HG03354 (cell line): ENCODE data around the gene ADO.
"Not testable (repeated sequence)": the region's sequence is repeated elsewhere in the genome, so short reads cannot be mapped to it uniquely, and the experiment has no call there.

Experiments used
- ATAC-seq: cut with Tn5 transposase; IDR thresholded peaks from one replicate; pipeline ENCODE4 v1.9.1; 2021; ENCODE audit warnings: mild to moderate bottlenecking; ENCODE audit not compliant: unreplicated experiment, poor library complexity, severe bottlenecking

Gene ADO

GRCh38 chr10:62804356-62805230 is at the start of gene ADO:
ADO (plus strand) TSS chr10:62804720; CDS start chr10:62805060, 340 bp downstream.
- peak; percentile 91 for ATAC-seq

GRCh38 chr10:62754963-62755362 is 49.6 kb upstream of the ADO start:
- ATAC-seq, result no peak

DNA sequence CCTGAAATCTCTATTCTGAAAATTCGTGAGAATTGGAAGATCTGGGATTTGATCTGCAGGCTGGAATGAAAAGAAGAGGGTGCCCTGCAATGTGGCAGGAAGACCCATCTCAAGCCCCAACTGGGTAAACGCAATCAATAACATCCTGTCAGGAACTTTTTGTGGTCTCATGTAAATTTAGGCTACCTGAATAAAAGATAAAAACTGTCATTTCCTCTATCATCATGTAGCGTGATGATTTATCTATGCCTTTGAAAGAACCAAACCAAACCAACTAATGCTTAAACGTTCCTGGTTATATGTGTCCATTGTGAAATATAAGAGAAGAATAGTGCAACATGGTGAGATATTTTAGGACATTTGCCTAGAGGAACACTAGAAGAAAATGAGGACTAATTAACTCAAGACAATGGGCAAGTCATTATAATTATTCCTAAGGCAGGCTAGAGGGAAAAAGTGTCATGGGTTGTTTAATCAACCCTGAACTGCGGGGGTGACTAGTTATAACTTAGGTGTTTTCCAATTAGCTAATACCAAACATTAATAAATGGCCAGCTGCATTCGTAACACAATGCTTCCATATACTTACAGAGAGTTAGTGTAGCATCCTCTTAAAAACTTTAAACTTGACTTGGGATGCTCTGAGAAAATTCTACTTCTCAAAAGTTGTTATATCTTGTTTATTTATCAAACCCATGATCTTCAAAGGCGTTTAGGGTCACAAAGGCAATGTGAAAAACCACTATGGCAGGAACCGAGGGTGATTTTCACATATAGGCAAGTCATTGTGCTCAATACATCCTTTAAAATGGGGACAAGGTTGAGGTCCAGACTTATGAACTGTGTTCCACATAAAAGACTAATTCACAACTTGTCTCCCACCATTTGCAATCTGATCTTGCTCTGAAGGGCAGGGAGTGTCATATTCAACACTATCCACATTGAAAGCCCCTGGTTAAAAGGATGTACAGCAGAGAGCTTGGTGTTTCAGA is 48.6 kb upstream of the ADO start:
- ATAC-seq, result no peak

DNA sequence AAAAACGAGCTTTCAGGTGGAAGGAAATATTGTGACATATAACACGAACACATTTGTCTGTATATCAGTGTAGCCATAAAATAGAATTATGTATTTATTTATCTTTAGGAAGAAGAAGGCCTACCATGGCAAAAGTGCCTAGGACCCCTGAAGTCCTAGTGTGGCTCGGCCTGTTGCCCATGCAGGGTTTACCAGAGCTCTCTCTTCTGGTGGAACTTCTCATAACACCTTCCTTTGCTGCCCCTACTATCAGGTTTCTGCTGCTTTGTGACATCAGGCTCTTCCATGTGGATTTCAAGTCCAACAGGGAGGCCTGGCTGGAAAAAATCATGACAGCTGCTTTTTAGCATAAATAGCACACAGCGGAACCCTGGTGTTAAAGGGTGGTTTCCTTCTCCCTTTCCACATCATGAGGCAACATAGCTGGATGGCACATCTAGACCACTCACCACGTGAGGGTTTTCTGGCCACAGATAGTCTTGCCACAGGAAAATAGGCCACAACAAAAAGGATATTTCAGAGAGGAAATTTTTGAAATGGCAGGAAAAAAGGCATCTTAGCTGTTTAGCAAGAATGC is 44.8 kb upstream of the ADO start:
- ATAC-seq, result no peak

DNA sequence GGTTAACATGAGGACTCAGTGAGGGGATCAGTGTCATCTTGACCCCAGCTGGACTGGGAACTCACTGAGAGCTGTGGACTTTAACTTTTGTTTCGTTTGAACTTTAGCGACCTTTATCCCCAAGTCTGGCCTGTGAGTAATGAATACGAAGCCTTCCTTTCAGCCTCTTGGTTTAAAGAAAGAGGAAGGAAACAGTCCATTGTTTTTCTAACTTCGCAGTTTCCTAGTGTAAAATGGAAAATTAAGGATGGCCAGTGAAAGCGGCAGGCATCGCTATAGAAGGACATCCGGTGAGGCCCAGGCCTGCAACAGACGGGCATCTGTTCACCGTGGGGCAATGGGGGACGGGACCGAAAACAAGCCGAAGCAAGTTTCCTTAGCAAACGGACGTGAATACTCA is 44.1 kb upstream of the ADO start:
- ATAC-seq, result no peak

GRCh38 chr10:62761115-62761514 is 43.4 kb upstream of the ADO start:
- no peak for ATAC-seq

DNA sequence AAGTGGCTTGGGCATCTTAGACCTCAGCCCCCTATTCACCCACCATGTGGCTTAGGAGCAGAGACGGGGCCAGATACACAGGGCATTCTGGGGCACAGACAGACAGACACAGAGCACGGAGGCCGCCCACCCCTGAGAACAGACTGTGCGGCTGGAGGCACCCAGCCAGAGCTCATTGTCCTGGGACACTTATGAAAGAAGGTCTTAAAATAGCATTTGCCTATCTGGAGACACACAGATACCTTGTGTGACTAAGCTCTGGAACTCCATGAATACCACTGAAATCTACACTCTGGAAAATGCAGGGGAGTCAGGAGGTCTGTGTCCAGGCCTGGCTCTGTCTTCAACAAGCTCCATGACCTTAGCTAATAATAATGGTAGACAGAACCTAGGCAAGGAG is 41.4 kb upstream of the ADO start:
- no peak for ATAC-seq

GRCh38 chr10:62764011-62764410 is 40.5 kb upstream of the ADO start:
- no peak for ATAC-seq

DNA sequence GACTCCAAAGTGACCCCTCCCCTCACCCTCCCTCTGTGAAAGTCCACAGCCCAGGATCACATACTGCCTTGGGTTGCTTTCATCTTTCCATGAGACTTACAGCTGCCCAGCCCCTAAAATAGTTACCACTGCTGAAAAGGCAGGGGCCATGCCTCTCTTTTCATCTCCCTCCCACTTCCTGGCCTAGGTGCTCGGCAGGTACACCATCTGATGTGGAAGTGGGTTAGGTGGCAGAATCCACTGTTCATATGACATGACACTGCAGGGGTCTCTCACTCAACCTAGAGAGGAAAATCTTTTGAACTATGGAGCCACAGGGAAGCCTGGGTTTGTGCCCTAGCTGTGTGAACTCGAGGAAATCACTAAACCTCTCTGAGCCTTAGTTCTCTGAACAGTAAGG is 38.8 kb upstream of the ADO start:
- ATAC-seq, result no peak

DNA sequence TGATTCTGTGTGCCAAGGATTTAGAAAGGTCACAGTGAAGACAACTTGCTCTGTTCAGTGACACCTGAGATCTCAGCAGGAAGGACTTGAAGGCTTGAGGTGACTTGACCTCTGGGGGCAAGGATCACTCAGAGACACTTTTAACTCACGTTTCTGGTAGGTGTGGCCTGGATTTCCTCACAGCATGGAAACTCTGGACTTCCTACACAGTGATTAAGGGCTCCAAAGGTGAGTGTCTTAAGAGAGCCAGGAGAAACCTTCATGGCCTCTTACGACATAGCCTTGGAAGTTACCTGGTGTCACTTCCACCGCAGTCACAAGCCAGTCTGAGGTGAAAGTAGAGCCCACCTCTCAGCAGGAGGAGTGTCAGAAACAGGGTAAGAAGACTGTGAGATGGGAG is 38.1 kb upstream of the ADO start:
- ATAC-seq, result no peak

DNA sequence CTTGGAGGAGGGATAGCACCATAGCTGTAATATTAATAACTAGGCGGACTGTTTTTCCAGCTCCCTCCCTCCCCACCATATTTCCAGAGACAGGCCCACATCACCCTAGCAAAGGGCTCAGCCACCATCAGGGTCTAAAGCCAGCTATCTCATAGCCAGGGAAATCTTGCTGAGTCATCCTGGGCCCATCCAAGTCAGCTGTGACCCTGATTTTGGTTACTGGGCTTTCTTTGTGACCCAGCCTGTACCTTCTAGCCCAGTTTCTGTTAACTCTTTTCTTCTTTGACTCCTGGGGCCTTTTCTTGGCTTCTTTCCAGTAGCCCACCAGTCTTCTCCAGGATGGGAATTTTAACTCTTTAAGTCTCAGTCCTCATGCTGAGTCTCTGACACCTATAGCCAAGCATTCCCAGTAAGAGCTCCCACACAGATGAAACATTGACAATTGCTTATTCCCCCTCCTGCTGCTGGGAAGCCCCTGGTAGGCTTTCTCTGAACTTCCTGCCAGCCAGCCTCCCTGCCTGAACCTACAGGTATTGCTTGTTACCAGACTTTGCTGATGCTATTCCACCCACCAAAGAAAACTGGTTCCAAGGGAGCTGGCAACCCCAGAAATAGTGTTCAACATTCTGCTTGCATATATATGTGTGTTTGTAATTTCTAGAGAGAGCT is 34.8 kb upstream of the ADO start:
- ATAC-seq, result peak; percentile 58

DNA sequence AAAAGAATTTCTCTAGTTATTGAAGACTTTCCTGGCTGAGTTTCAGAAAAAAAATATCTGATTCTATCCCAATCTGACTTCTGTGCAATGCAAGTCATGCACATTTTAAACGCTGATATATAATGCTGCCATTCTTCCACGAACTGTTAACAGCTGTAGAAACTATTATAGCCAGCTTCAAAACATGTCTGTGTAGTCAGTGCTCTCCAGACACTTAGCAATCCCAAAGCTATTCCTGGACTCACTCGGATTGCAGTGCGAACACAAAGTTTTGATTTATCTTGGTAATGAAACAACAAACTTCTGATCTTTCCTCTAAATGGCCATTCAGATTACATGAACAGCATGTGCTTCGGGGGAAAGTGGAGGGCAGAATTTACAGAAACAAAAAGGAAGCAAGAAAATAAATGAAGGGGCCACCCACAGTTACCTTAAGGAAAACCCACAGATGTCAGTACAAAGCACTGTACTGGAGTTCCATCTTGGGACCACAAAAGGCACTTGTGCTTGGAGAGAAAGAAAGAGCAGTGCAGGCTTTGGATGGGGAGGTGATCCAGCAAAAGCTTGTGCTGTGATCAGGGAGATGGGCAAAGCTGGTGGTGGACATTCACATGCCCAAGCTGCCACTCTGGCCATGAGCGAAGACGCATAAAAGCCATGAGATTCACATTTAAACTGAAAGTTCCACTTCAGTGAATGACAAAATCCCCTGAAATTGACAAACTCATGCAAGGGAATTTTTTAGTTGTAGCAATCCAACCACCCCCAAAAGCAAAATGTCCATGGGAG is 32.1 kb upstream of the ADO start:
- ATAC-seq, result no peak

DNA sequence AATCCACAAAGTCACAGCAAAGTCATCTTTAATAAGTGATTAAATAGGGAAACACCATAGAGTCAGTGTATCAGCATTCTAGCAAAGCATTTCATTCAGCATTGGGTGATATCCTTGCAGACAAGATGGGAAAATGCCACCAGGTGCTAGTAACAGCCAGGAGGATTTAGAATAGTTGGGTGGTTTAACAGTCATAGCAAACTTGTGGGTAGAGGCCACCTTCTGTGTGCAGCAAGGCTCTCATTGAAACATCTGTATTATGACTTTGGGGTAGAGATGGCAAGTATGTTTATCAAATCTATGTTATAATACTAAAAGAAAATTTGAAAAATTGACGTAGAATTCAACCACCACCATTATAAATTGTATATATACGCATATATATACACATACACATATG is 26.4 kb upstream of the ADO start:
- peak; percentile 46 for ATAC-seq

DNA sequence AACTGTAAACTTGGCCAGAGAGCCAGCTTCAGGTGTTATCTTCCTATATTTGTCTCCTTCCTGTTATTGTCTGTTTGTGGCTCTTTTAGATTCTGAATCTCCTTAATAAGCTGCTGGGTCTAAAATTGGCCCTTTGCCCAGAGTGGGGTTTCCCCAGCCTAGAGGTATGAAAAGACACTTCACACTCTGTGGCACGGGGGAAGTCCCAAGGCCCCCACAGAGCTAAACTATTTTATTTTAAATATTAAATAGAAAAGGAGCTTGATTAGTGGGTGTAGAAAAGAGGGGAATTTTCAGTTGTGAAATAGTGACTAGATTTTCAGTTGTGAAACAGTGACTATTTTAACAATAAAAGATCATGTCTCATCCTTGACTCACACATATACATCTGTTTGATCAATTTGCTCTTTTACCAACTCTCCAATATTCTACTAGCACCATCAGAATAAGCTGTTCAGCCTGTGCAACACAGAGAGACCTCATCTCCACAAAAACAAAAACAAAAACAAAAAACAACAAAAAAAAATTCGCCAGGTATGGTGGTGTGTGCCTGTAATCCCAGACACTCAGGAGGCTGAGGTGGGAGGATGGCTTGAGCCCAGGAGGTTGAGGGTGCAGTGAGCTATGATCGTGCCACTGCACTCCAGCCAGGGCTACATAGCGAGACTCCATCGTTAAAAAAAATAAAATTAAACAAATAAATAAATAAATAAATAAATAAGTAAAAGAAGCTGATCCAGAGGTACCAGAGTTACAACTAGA is 24.9 kb upstream of the ADO start:
- peak; percentile 95 for ATAC-seq

DNA sequence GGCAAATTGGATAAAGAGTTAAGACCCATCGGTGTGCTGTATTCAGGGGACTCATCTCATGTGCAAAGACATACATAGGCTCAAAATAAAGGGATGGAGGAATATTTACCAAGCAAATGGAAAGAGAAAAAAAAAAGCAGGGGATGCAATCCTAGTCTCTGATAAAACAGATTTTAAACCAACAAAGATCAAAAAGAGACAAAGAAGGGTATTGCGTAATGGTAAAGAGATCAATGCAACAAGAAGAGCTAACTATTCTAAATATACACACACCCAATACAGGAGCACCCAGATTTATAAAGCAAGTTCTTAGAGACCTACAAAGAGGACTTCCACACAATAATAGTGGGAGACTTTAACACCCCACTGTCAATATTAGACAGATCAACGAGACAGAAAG is 20.0 kb upstream of the ADO start:
- not testable (repeated sequence) for ATAC-seq

- ATAC-seq, result not testable (repeated sequence)
Measured at GRCh38 chr10:62788285-62788684, 16.2 kb upstream of the ADO start.

- ATAC-seq, result no peak
Measured at GRCh38 chr10:62788861-62789467, 15.6 kb upstream of the ADO start.

- ATAC-seq, result no peak
Measured at GRCh38 chr10:62790019-62790555, 14.4 kb upstream of the ADO start.
